ENCODE data around the gene G6PC1. TPM values are rescaled to one million over a fixed set of nuclear protein-coding genes. Genes with fewer than 3 reads are reported as not detected.
"Not testable (repeated sequence)": the region's sequence is repeated elsewhere in the genome, so short reads cannot be mapped to it uniquely, and the experiment has no call there.

The G6PC1 gene
- total and polyA plus RNA-seq, 2 donors (not counting 1 experiment from before 2014, with no cell fraction given): not detected

GRCh38 chr17:42913522-42913921 is 12.9 kb downstream of the G6PC1 start:
- Histone ChIP-seq H3K27ac (ENCODE audit: low read length in 2 of 2) (no peak overlapping the region), H3K4me3 (ENCODE audit: control extremely low read depth in 1 of 5, extremely low read depth in 1 of 5, insufficient read depth in 1 of 5, low read depth in 2 of 5, low read length in 4 of 5) (no peak overlapping the region), H3K27me3 (replicated peaks in 1 of 4; ENCODE audit: control extremely low read depth in 1 of 4, control insufficient read depth in 3 of 4, insufficient read depth in 4 of 4, low read length in 3 of 4) (no peaks in the 10 kb centered on the region), H3K79me2 (ENCODE audit: control insufficient read depth, insufficient read depth, low read length) (no peaks in the 10 kb centered on the region), H4K20me1 (ENCODE audit: control insufficient read depth, insufficient read depth, low read length, poor library complexity, severe bottlenecking) (no peaks in the 10 kb centered on the region), H3K9ac (ENCODE audit: low read length) (no peak overlapping the region), H3K4me1 (ENCODE audit: control insufficient read depth in 2 of 2, insufficient read depth in 2 of 2, low read length in 2 of 2) (peaks cover 0 to 8% of the 10 kb centered on the region in 2 donors), H3K9me3 (ENCODE audit: control extremely low read depth in 1 of 3, control insufficient read depth in 2 of 3, insufficient read depth in 1 of 3, low read length in 2 of 3) (no peaks in the 10 kb centered on the region), H3K36me3 (replicated peaks in 1 of 2; ENCODE audit: control extremely low read depth in 1 of 2, control insufficient read depth in 1 of 2, extremely low read depth in 1 of 2, insufficient read depth in 2 of 2, low read length in 1 of 2) (no peaks in the 10 kb centered on the region), H2AFZ (ENCODE audit: insufficient read depth, low read depth, low read length, poor library complexity, severe bottlenecking) (no peak overlapping the region), H3K4me2 (replicated peaks; ENCODE audit: low read depth, low read length, poor library complexity, severe bottlenecking) (no peak overlapping the region)
- H3K27ac Mint-ChIP-seq: no peak overlapping the region
- no peak for TF ChIP-seq CTCF (IDR thresholded peaks at IDR 0.05)
- TF ChIP-seq EZH2 (IDR thresholded peaks at IDR 0.05; ENCODE audit: borderline replicate concordance, insufficient read depth, low read depth, low read length, poor library complexity, severe bottlenecking): no peak
- H3K4me3 Mint-ChIP-seq: no peak overlapping the region
- no peaks in the 10 kb centered on the region for H3K27me3 Mint-ChIP-seq
- ChIA-PET POLR2A (no interaction called here), CTCF (no interaction called here)
- WGBS (ENCODE audit: insufficient coverage): 89% methylated on average over 1 of the region's 2 CpGs
- DNase-seq: no peak
- H3K9me3 Mint-ChIP-seq (ENCODE audit: insufficient read depth): no peaks in the 10 kb centered on the region
- intact Hi-C loops (cut with micrococcal nuclease): no loop called here
- peaks cover 5% of the 10 kb centered on the region for H3K4me1 Mint-ChIP-seq
- ATAC-seq (ENCODE audit: low read depth): no peak

GRCh38 chr17:42913981-42914617 is 13.5 kb downstream of the G6PC1 start:
- Histone ChIP-seq H4K20me1 (ENCODE audit: control insufficient read depth, insufficient read depth, low read length, poor library complexity, severe bottlenecking) (no peaks in the 10 kb centered on the region), H3K9me3 (ENCODE audit: control extremely low read depth in 1 of 3, control insufficient read depth in 2 of 3, insufficient read depth in 1 of 3, low read length in 2 of 3) (no peaks in the 10 kb centered on the region), H3K79me2 (ENCODE audit: control insufficient read depth, insufficient read depth, low read length) (no peaks in the 10 kb centered on the region), H3K27ac (ENCODE audit: low read length in 2 of 2) (no peak overlapping the region), H3K4me2 (replicated peaks; ENCODE audit: low read depth, low read length, poor library complexity, severe bottlenecking) (no peak overlapping the region), H3K4me1 (ENCODE audit: control insufficient read depth in 2 of 2, insufficient read depth in 2 of 2, low read length in 2 of 2) (peaks cover 0 to 3% of the 10 kb centered on the region in 2 donors), H3K9ac (ENCODE audit: low read length) (no peak overlapping the region), H3K4me3 (ENCODE audit: control extremely low read depth in 1 of 5, extremely low read depth in 1 of 5, insufficient read depth in 1 of 5, low read depth in 2 of 5, low read length in 4 of 5) (no peak overlapping the region), H2AFZ (ENCODE audit: insufficient read depth, low read depth, low read length, poor library complexity, severe bottlenecking) (no peak overlapping the region), H3K27me3 (replicated peaks in 1 of 4; ENCODE audit: control extremely low read depth in 1 of 4, control insufficient read depth in 3 of 4, insufficient read depth in 4 of 4, low read length in 3 of 4) (no peaks in the 10 kb centered on the region), H3K36me3 (replicated peaks in 1 of 2; ENCODE audit: control extremely low read depth in 1 of 2, control insufficient read depth in 1 of 2, extremely low read depth in 1 of 2, insufficient read depth in 2 of 2, low read length in 1 of 2) (no peaks in the 10 kb centered on the region)
- Mint-ChIP-seq H3K9me3 (ENCODE audit: insufficient read depth) (no peaks in the 10 kb centered on the region), H3K4me1 (peaks cover 4% of the 10 kb centered on the region), H3K27ac (no peak overlapping the region), H3K4me3 (no peak overlapping the region), H3K27me3 (peaks cover 2% of the 10 kb centered on the region)
- WGBS (ENCODE audit: insufficient coverage): 86% methylated on average over 1 of the region's 3 CpGs
- CTCF ChIA-PET: no interaction called here
- POLR2A ChIA-PET: no interaction called here
- DNase-seq (no peak), ATAC-seq (ENCODE audit: low read depth) (no peak)
- TF ChIP-seq CTCF (IDR thresholded peaks at IDR 0.05): no peak
- TF ChIP-seq EZH2 (IDR thresholded peaks at IDR 0.05; ENCODE audit: borderline replicate concordance, insufficient read depth, low read depth, low read length, poor library complexity, severe bottlenecking): no peak
- intact Hi-C loops (cut with micrococcal nuclease): no loop called here

GRCh38 chr17:42915288-42915687 is 14.7 kb downstream of the G6PC1 start:
- DNase-seq; H2AFZ ChIP-seq (ENCODE audit: insufficient read depth, low read depth, low read length, poor library complexity, severe bottlenecking); H3K27ac Mint-ChIP-seq; H3K9me3 ChIP-seq (ENCODE audit: control extremely low read depth in 1 of 3, control insufficient read depth in 2 of 3, insufficient read depth in 1 of 3, low read length in 2 of 3); H3K27ac ChIP-seq (ENCODE audit: low read length in 2 of 2); H3K79me2 ChIP-seq (ENCODE audit: control insufficient read depth, insufficient read depth, low read length); H3K4me3 ChIP-seq (ENCODE audit: control extremely low read depth in 1 of 5, extremely low read depth in 1 of 5, insufficient read depth in 1 of 5, low read depth in 2 of 5, low read length in 4 of 5); H3K9ac ChIP-seq (ENCODE audit: low read length); H3K4me3 Mint-ChIP-seq; H3K36me3 ChIP-seq (replicated peaks in 1 of 2; ENCODE audit: control extremely low read depth in 1 of 2, control insufficient read depth in 1 of 2, extremely low read depth in 1 of 2, insufficient read depth in 2 of 2, low read length in 1 of 2); intact Hi-C loops (cut with micrococcal nuclease); H4K20me1 ChIP-seq (ENCODE audit: control insufficient read depth, insufficient read depth, low read length, poor library complexity, severe bottlenecking); H3K9me3 Mint-ChIP-seq (ENCODE audit: insufficient read depth); H3K4me1 ChIP-seq (ENCODE audit: control insufficient read depth in 2 of 2, insufficient read depth in 2 of 2, low read length in 2 of 2); H3K27me3 ChIP-seq (replicated peaks in 1 of 4; ENCODE audit: control extremely low read depth in 1 of 4, control insufficient read depth in 3 of 4, insufficient read depth in 4 of 4, low read length in 3 of 4); H3K4me2 ChIP-seq (replicated peaks; ENCODE audit: low read depth, low read length, poor library complexity, severe bottlenecking); H3K4me1 Mint-ChIP-seq; H3K27me3 Mint-ChIP-seq; POLR2A ChIA-PET; ATAC-seq (ENCODE audit: low read depth): not testable (repeated sequence)
- CTCF ChIA-PET: interaction anchor here (0.6 kb wide), 1 partner anchor 1504 kb away, joined by 3 read pairs; no protein-coding TSS in a partner anchor
- WGBS (ENCODE audit: insufficient coverage): 100% methylated on average over 4 of the region's 6 CpGs
